Stimulated activated CD8-positive, alpha-beta memory T cell treated with anti-CD3 and anti-CD28 coated beads, Interleukin-2, amount 100 ng/mL, for 48 hours (primary cell): ENCODE results near the gene ATP12A.

Experiments used
- DNase-seq, 2 donors: peaks; one replicate each; pipeline ENCODE4 v3.0.0-alpha.2; 2020; ENCODE audit warnings: low read depth in 2 of 2

Gene ATP12A

GRCh38 chr13:24663089-24663395 is 17.2 kb upstream of the ATP12A start:
- DNase-seq: no peak

- DNase-seq: no peak
Observed at GRCh38 chr13:24663586-24663985, 16.6 kb upstream of the ATP12A start.

- DNase-seq: no peak
Observed at GRCh38 chr13:24664726-24665409, 15.3 kb upstream of the ATP12A start.

GRCh38 chr13:24668511-24668910 is 11.7 kb upstream of the ATP12A start:
- DNase-seq: no peak

- DNase-seq: no peak
Observed at GRCh38 chr13:24668955-24669582, 11.1 kb upstream of the ATP12A start.

GRCh38 chr13:24670174-24670573 is 10.0 kb upstream of the ATP12A start:
- DNase-seq: no peak

- DNase-seq: no peak
Observed at GRCh38 chr13:24670961-24671381, 9.2 kb upstream of the ATP12A start.

- DNase-seq: no peak
Observed at GRCh38 chr13:24671386-24672113, 8.7 kb upstream of the ATP12A start.

- DNase-seq: no peak
Observed at GRCh38 chr13:24672141-24673132, 7.8 kb upstream of the ATP12A start.

- no peak for DNase-seq
Observed at GRCh38 chr13:24675806-24676570, 4.2 kb upstream of the ATP12A start.

GRCh38 chr13:24678151-24678550 is 2.1 kb upstream of the ATP12A start:
- DNase-seq: no peak

- DNase-seq: no peak
Observed at GRCh38 chr13:24679686-24680085, 522 bp upstream of the ATP12A start.

GRCh38 chr13:24680921-24681604 is 855 bp downstream of the ATP12A start:
- no peak for DNase-seq

GRCh38 chr13:24681930-24682329 is 1.7 kb downstream of the ATP12A start:
- DNase-seq: no peak

- no peak for DNase-seq
Observed at GRCh38 chr13:24682353-24682752, 2.1 kb downstream of the ATP12A start.

- no peak for DNase-seq
Observed at GRCh38 chr13:24683351-24683750, 3.1 kb downstream of the ATP12A start.

GRCh38 chr13:24683838-24684599 is 3.8 kb downstream of the ATP12A start:
- DNase-seq: peak; percentile 56 to 64

GRCh38 chr13:24684600-24684998 is 4.4 kb downstream of the ATP12A start:
- no peak for DNase-seq

GRCh38 chr13:24685314-24685713 is 5.1 kb downstream of the ATP12A start:
- DNase-seq: no peak

GRCh38 chr13:24687611-24688010 is 7.4 kb downstream of the ATP12A start:
- DNase-seq: no peak
